HG03460 (cell line): ENCODE results near the gene KRTAP13-2.

Experiments used
- ATAC-seq: cut with Tn5 transposase; IDR thresholded peaks from one replicate; pipeline ENCODE4 v1.9.1; 2021; ENCODE audit not compliant: unreplicated experiment

KRTAP13-2 gene

GRCh38 chr21:30329203-30329875 lies 42.7 kb downstream of the KRTAP13-2 start:
- no peak for ATAC-seq

- no peak for ATAC-seq
Measured at GRCh38 chr21:30326390-30326789, 45.7 kb downstream of the KRTAP13-2 start.
